ENCODE measurements around the gene MARCHF9.

MARCHF9 gene

DNA sequence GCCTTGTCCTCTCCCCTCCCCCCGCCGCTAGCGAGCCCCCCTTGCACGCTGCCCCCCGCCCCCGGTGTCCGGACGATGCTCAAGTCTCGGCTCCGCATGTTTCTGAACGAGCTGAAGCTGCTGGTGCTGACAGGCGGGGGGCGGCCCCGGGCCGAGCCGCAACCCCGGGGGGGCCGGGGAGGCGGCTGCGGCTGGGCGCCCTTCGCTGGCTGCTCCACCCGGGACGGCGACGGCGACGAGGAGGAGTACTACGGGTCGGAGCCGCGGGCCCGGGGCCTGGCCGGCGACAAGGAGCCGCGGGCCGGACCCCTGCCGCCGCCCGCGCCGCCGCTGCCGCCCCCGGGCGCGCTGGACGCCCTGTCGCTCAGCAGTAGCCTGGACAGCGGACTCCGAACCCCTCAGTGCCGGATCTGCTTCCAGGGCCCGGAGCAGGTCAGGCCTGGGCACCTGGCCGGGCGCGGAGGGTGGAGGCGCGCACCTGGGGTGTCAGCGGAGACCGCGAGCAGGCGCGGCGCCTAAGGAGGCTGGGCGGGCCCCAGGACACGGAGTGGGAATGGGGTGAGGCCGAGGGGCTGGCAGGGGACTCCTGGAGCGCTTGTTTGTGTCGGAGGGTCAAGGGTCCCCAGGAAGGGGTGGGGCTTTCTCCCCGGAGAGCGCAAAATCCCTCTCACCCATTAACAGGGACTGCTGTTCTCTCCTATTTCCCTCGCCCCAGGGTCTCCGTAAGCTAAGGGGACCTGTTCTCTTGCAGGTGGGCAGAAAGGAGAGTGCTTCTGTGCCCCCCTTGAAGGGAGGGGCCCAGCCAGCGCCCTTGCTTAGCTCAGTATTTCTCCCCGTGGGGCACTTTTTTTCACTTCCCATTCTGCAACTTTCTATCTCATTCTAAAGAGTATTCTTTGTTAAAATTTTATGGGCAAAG is 810 bp downstream of the MARCHF9 start:
- no peak for DNase-seq (ENCODE audit: low spot score)

DNA sequence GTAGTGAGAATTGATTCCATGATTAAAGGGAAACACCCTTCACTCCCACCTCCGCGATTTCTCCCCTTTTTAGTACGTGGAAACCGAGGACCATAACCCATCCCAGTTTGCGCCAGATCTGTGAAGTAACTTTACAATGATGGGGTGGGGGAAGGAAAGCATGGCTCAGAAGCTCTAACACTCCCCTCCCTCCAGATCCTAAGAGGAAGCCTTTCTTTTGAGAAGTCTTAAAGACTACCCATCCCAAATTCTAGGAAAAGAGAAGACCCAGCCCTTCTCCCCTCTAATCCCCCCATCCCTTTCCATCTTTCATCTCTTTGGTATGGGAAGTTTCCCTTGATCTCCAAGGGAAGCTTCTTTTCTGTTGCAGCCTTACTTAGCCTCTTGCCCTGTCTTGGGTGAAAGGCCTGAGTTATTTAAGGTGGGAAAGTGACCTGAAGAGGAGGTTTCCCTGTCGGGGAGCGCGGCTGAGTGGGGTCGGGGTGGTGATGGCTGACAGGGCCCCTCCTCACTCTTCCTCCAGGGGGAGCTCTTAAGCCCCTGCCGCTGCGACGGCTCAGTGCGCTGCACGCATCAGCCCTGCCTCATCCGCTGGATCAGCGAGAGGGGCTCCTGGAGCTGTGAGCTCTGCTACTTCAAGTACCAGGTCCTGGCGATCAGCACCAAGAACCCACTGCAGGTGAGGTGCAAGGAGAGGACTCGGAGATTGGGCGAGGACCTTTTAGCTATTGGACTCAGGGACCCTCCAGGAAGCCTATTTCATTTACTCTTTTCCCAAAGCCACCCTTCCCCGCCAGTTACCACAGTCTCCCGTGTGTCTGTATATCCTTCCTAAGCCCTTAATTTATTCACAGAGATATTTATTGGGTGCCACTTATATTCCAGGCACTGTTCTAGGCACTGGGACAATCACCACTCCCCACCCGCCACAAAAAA is 1.8 kb downstream of the MARCHF9 start:
- DNase-seq (ENCODE audit: low spot score): no peak

GRCh38 chr12:57757771-57758170 is 2.9 kb downstream of the MARCHF9 start:
- DNase-seq (ENCODE audit: low spot score): no peak

DNA sequence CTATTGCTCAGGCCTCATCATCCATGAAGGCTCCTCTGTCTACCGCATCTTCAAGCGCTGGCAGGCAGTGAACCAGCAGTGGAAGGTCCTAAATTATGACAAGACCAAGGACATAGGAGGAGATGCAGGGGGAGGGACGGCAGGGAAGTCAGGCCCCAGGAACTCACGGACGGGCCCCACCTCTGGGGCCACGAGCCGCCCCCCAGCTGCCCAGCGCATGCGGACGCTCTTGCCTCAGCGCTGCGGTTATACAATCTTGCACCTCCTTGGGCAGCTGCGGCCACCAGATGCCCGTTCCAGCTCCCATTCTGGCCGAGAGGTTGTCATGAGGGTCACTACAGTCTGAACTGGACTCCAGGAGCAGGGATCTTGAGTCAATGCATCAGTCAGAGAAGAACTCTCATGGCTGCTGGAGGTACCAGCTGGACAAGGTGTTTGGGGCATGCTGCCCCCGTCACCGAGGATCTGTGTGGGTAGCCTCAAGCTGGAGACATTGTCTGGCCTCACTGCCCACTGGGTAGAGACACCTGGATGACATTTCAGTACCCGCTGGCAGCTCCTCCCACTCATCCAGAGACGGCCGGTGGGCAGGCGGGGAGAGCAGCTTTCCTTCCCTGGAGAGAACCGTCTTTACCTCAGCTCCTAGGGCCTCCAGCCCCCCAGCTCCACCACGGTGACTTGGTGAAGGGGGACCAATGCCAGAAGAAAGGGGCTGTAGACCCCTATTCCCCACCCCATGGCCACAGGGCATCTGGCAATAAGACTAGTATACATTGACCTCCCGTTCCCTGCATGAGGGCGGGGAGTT is 3.9 kb downstream of the MARCHF9 start:
- no peak for DNase-seq (ENCODE audit: low spot score)

- peak; percentile 53 for DNase-seq (ENCODE audit: low spot score)
Observed at GRCh38 chr12:57759360-57759980, 4.6 kb downstream of the MARCHF9 start.

DNA sequence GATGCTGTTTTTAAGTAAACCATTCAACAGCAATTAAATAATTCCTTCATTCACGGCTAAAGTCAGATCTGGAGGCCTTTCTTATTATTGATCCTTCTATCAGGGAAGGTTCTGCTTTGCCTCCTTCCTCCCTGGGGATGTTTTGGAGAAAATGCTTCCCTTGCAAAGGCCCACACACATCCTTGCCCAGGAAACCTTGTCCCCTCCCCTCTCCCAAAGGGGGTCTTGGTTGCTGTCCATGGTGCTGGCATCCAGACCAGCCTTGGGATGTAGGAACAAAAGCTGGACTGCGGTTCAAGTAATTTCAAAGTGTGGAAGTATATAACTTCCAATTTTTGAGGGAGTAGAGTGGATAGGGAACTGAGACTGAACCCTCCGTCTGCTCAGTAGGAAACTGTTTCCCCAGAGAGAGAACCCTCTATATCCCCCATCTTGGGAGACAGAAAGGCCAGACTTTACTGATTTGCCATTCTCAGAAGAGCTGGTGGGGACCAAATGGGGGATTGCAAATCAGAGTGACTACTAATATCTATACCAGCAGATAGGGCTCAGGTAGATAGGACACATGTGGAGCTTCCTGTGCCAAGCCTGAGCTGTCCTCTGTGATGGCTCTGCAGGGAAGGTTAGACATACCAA is 5.6 kb downstream of the MARCHF9 start:
- DNase-seq (ENCODE audit: low spot score): no peak

DNA sequence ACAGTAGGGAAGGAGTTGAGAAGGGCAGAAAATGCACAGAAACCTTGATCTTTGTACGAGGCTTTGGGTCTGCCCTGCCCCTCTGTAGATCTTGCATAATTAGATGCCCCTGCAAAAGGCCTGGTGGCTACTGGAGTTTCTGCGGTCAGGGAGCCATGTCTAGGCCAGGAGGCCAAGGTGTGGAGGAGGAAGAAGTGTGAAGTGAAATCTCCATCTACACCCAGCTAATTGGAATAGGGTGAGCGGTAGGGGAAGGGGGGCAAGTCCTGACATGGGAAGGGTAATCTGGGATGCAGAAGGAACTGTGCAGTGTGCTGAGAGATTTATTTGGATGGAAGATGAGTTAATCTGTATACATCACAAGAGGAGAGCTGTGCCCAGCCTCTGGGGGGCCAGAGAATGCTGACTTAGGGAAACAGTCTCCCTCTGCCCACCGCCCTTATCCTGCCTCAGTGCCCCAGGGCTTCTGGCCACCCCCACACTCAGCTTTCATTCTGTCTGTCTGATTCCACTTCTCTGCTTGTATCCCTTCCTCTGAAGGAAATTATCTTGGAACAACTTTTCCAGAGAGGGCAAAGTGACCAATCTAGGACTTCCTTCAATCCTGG is 6.6 kb downstream of the MARCHF9 start:
- DNase-seq (ENCODE audit: low spot score): no peak

DNA sequence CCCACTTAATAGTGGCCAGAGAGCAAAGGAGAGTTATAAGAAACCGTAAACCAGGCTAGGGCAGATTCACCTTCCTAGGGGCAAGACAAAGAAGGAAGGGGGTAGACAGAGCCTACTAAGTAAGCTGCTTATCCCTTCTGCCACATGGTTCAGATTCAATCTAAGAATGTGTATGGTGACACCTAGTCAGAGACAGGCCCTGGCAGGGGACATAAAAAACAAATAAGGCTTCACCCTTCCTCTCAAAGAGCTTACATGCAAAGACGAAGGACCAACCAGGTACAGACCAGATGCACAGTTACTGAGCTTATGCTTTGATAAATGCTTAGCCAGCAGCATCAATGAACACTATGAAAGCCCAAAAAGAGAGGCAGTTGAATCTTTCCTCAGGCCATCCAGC is 7.6 kb downstream of the MARCHF9 start:
- DNase-seq (ENCODE audit: low spot score): no peak

GRCh38 chr12:57763881-57764661 is 9.2 kb downstream of the MARCHF9 start:
- no peak for DNase-seq (ENCODE audit: low spot score)

- DNase-seq (ENCODE audit: low spot score): no peak
Observed at GRCh38 chr12:57764662-57765002, 9.7 kb downstream of the MARCHF9 start.

DNA sequence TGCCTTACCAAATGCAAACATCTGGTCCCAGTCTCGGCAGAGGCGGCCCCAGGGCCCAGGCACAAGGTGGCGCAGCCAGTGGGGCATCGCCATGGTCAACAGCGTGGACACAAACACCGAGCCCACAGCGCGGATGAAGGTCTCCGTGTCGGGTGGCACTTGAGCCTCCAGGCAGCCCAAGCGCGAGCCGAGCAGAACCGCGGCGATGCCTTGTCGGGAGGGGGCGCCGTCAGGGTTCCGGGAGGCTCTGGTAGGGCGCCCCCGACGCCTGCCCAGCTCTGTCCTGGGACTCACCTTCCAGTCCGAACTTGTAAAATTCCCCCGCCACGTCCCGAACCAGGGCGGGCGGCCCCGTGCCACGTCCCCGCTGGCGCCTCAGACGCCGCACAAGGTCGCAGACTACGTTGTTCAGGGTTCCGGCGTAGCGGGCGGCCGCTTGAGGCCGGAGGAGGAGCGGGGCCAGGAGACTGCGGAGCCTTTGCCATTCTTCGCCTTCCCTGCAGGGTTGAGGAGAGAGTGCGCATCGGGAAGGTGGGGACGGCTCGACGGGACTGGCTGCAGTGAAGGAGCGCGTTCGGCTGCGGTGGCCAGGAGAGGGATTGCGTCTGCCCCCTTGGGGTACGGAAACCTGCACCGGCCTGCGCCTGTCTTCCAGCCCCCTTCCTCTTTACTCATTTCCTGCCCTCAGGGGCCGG is 10.2 kb downstream of the MARCHF9 start:
- no peak for DNase-seq (ENCODE audit: low spot score)

DNA sequence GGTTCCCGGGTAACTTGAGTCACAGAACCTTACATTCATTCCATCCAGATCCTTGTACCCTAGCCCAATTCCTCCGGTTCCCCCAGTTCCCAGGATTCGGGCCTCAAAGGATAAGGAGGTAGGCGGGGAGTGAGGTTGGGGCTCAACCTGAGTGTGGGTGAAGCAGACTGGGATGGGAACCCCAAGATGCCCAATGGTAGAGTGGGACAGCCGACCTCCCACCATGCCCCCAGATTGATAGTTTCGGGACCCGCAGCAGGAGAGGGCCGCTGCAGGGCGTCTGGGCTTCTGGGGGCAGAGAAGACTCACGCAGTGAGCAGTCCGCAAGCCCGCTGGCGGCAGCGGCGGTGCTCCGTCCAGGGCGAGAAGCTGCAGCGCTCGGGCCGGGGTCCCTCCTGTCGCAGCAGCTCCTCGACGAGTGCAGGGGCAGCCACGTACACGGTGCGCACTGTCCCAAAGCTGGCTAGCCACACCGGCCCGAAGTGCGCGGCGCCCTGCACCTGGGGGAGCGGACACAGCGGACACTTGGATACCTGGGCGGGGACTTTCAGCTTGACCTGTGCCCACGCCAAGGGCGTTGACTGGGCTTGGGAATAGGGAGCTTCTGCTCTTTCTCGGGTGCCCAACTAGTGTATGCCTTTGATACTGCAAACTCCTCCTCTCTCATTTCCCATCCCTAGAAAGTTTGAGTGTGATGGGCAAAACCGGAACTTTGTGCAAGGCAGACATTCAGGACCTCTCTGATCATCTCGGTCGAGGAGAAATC is 11.0 kb downstream of the MARCHF9 start:
- no peak for DNase-seq (ENCODE audit: low spot score)

- DNase-seq (ENCODE audit: low spot score): no peak
Observed at GRCh38 chr12:57766464-57767304, 11.8 kb downstream of the MARCHF9 start, which contains the start of gene CYP27B1. Gene CYP27B1 (minus strand): TSS chr12:57767078. CDS start chr12:57767041, 37 bp downstream.

GRCh38 chr12:57767305-57767698 is 12.4 kb downstream of the MARCHF9 start:
- no peak for DNase-seq (ENCODE audit: low spot score)

DNA sequence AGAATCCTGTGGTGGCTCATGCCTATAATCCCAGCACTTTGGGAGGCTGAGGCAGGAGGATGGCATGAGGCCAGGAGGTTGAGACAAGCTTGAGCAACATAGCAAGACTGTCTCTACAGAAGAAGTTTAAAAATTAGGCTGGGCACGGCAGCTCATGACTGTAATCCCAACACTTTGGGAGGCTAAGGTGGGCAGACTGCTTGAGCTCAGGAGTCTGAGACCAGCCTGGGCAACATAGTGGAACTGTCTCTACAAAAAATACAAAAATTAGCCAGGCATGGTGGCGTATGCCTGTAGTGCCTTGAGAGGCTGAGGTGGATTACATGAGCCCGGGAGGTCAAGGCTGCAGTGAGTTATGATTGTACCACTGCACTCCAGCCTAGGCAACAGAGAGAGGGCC is 13.0 kb downstream of the MARCHF9 start:
- DNase-seq (ENCODE audit: low spot score): no peak

DNA sequence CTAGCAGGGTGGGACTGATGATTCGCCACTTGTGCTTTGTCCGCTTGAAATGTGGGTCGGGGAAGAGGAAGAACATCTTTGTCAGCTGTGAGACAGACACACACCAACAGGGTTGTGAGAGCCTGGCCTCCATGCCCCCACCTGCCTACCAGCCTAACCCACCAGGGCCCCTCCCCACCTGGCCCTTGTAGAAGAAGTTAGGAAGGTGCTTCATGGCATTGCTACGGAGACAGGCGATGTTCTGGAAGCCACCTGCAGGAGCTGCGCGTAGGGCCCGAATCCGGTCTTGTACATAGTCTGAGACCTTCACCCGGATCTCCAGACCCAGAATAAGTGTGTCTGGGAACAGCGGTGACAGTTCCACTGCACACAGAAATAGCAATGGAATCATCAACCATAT is 14.7 kb downstream of the MARCHF9 start:
- DNase-seq (ENCODE audit: low spot score): no peak

GRCh38 chr12:57770734-57771133 is 15.8 kb downstream of the MARCHF9 start:
- DNase-seq (ENCODE audit: low spot score): no peak
